Epithelial cell of umbilical artery (primary cell): Measurements from ENCODE around the gene PDS5A. TPM values are rescaled to one million over a fixed set of nuclear protein-coding genes. Genes with fewer than 3 reads are reported as not detected.

ENCODE experiments used
- total RNA-seq: library from RNA; depleted of rRNA; stranded (reverse); fragments of >200 nt; gene quantifications from 2 replicates; pipeline ENCODE4 v1.2.3, GENCODE V29; 2014

PDS5A gene, protein sequence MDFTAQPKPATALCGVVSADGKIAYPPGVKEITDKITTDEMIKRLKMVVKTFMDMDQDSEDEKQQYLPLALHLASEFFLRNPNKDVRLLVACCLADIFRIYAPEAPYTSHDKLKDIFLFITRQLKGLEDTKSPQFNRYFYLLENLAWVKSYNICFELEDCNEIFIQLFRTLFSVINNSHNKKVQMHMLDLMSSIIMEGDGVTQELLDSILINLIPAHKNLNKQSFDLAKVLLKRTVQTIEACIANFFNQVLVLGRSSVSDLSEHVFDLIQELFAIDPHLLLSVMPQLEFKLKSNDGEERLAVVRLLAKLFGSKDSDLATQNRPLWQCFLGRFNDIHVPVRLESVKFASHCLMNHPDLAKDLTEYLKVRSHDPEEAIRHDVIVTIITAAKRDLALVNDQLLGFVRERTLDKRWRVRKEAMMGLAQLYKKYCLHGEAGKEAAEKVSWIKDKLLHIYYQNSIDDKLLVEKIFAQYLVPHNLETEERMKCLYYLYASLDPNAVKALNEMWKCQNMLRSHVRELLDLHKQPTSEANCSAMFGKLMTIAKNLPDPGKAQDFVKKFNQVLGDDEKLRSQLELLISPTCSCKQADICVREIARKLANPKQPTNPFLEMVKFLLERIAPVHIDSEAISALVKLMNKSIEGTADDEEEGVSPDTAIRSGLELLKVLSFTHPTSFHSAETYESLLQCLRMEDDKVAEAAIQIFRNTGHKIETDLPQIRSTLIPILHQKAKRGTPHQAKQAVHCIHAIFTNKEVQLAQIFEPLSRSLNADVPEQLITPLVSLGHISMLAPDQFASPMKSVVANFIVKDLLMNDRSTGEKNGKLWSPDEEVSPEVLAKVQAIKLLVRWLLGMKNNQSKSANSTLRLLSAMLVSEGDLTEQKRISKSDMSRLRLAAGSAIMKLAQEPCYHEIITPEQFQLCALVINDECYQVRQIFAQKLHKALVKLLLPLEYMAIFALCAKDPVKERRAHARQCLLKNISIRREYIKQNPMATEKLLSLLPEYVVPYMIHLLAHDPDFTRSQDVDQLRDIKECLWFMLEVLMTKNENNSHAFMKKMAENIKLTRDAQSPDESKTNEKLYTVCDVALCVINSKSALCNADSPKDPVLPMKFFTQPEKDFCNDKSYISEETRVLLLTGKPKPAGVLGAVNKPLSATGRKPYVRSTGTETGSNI (N-terminal part only)
- total RNA-seq, result 51.6 and 59.9 TPM in 2 replicates

DNA sequence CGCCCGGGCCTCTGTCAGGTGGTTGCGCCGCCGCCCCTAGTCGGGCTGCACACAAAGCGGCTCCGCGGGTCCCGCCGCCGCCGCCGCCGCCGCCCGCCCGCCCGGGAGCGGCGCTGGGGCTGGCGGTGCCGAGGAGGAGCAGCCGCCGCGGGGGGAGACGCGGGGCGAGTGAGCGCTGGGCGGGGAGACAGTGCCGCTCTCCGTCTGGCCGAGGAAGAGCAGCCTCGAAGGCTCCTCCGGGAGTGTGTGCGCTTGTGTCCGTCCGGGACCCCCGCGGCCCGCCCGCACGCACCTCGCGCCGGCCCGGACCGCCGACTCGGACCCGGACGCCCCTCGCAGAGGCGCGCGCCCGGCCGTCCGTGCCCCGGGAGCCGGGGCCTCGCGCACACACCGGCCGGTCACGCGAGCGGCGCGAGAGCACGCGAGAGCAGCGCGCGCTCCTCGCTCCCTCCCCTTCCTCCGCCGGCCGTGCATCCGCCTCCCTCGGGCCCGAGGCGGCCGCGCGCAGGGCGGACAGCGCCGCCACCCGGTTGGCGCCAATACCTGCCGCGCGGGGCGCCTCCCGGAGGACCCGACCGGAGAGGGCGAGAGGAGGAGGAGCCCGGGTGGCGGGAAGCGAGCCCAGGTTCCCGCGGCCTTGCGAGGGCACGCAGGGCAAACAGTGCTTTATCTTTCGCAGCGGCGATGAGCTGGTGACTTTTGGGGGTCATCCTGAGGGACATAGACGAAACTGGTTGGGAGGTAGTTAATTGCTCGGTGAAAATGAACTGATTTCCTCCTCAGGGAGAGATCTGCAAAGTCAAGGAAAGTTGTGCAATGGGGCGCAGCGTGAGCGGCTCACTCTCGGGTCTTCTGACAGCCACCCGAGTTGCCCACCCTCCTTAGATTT lies at the start of gene PDS5A:
PDS5A (minus strand) TSS at position 423 of the 889 bp plus-strand sequence. CDS start 1,334 bp downstream, outside the sequence.

Other genes starting within 250 kb of the PDS5A start
- gene N4BP2, start 78.9 kb upstream of the PDS5A start, total RNA-seq, result 4.9 and 6.2 TPM in 2 replicates
- gene RHOH, start 219.1 kb upstream of the PDS5A start, total RNA-seq, result under 0.01 TPM in 1 of 2 replicates, not detected in the other